Measurements from ENCODE around the gene RNF207.

DNA sequence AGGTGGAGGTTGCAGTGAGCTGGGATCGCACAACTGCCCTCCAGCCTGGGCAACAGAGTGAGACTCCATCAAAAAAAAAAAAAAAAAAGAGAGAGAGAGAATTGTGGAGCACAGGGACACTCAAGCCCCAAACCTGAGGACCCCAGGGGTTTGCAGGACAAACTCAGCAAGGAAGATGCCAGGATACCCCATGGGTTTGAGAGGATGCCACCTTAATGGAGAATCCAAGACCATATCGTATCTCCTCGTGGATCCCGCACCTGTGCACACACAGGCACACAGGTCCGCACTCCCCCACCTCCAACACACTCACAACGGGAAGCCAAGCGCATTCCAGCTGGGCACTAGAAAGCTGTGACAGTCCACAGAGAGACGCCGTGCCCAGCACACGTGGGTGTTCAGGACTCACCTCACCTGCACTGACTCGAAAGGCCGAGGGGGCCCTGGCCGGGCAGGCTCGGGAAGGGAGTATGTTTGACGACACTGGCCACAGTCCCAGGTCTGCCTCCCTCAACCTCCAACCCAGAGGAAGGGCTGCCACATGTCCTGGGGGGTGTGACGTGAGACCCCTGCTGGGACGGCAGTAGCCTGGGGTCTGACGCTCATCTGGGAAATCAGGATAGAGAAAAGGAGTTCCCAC lies 36.9 kb upstream of the RNF207 start:
- TF ChIP-seq, protein P1, sequence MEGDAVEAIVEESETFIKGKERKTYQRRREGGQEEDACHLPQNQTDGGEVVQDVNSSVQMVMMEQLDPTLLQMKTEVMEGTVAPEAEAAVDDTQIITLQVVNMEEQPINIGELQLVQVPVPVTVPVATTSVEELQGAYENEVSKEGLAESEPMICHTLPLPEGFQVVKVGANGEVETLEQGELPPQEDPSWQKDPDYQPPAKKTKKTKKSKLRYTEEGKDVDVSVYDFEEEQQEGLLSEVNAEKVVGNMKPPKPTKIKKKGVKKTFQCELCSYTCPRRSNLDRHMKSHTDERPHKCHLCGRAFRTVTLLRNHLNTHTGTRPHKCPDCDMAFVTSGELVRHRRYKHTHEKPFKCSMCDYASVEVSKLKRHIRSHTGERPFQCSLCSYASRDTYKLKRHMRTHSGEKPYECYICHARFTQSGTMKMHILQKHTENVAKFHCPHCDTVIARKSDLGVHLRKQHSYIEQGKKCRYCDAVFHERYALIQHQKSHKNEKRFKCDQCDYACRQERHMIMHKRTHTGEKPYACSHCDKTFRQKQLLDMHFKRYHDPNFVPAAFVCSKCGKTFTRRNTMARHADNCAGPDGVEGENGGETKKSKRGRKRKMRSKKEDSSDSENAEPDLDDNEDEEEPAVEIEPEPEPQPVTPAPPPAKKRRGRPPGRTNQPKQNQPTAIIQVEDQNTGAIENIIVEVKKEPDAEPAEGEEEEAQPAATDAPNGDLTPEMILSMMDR (IDR thresholded peaks at IDR 0.05 in 2 of 3, conservative IDR thresholded peaks at IDR 0.05 in 1 of 3; ENCODE audit: control insufficient read depth in 2 of 3, extremely low read depth in 1 of 3, insufficient read depth in 1 of 3, low read depth in 3 of 3, low read length in 3 of 3), result no peak
- TF ChIP-seq EZH2 (IDR thresholded peaks at IDR 0.05; ENCODE audit: borderline replicate concordance, control insufficient read depth, low read depth, low read length), result no peak
- TF ChIP-seq NFYB (IDR thresholded peaks at IDR 0.05; ENCODE audit: insufficient read depth, low read depth, low read length), result no peak
- no peak for TF ChIP-seq JUNB (IDR thresholded peaks at IDR 0.05)
- TF ChIP-seq POLR2AphosphoS5 (IDR thresholded peaks at IDR 0.05; ENCODE audit: low read length), result no peak
- TF ChIP-seq POLR2A (IDR thresholded peaks at IDR 0.05; ENCODE audit: low read depth, low read length), result no peak
- TF ChIP-seq, protein P2, sequence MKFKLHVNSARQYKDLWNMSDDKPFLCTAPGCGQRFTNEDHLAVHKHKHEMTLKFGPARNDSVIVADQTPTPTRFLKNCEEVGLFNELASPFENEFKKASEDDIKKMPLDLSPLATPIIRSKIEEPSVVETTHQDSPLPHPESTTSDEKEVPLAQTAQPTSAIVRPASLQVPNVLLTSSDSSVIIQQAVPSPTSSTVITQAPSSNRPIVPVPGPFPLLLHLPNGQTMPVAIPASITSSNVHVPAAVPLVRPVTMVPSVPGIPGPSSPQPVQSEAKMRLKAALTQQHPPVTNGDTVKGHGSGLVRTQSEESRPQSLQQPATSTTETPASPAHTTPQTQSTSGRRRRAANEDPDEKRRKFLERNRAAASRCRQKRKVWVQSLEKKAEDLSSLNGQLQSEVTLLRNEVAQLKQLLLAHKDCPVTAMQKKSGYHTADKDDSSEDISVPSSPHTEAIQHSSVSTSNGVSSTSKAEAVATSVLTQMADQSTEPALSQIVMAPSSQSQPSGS (IDR thresholded peaks at IDR 0.05; ENCODE audit: low read length), result no peak
- TF ChIP-seq EP300 (IDR thresholded peaks at IDR 0.05; ENCODE audit: borderline replicate concordance in 1 of 2, control insufficient read depth in 1 of 2, low read depth in 2 of 2, low read length in 2 of 2), result no peak
- no peak for TF ChIP-seq CBX5 (IDR thresholded peaks at IDR 0.05; ENCODE audit: low read depth)

All from GM12878 (cell line).